ENCODE results near the gene EGFL8.

Gene EGFL8

DNA sequence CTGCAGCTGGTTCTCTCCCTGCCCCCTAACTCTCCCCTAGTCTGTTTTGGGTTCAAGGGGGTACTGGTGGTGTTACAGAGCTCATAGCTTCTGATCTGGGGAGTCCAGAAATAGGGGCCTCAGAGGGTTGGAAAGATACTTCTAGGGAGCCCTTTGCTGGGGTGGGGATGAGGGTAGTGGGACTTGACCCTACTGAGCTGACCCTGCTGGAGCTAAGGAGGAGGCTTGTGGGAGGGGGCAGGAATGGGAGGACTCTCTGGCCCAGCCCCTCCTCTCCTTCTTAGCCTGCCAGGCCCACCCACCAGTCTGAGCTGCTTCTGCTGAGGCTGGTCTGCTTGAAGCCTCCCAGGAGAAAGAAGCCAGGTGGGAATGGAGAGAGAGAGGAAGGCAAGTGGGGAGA is at the start of gene EGFL8:
EGFL8 (plus strand) TSS at position 301 of the 400 bp plus-strand sequence. CDS start 1,571 bp downstream, outside the sequence.
- TF ChIP-seq, protein P1, sequence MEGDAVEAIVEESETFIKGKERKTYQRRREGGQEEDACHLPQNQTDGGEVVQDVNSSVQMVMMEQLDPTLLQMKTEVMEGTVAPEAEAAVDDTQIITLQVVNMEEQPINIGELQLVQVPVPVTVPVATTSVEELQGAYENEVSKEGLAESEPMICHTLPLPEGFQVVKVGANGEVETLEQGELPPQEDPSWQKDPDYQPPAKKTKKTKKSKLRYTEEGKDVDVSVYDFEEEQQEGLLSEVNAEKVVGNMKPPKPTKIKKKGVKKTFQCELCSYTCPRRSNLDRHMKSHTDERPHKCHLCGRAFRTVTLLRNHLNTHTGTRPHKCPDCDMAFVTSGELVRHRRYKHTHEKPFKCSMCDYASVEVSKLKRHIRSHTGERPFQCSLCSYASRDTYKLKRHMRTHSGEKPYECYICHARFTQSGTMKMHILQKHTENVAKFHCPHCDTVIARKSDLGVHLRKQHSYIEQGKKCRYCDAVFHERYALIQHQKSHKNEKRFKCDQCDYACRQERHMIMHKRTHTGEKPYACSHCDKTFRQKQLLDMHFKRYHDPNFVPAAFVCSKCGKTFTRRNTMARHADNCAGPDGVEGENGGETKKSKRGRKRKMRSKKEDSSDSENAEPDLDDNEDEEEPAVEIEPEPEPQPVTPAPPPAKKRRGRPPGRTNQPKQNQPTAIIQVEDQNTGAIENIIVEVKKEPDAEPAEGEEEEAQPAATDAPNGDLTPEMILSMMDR (IDR thresholded peaks at IDR 0.05; ENCODE audit: extremely low read depth, missing control alignments) = no peak
- no peak for DNase-seq (ENCODE audit: low spot score)

DNA sequence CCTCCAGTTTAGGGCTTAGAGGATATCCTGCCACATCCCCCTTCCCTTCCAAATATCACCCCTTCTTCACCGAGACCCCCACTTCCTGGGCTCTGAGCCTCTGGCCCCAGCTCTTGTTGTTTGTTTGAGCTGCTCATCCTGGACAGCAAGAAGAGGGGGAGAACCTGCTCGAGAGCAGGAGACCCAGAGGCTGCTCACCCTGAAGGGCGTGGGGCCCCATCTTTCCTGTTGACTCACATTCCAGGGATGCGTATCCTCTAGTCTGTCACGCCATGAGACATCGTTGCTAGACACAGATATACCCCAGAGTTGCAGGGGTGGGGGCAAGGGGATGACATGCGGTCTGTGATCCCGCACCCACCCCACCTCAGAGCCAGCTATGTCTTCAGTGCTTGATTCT is 49.6 kb upstream of the EGFL8 start:
- no peak for DNase-seq (ENCODE audit: low spot score)
- TF ChIP-seq, protein P1 (IDR thresholded peaks at IDR 0.05; ENCODE audit: extremely low read depth, missing control alignments) = no peak

DNA sequence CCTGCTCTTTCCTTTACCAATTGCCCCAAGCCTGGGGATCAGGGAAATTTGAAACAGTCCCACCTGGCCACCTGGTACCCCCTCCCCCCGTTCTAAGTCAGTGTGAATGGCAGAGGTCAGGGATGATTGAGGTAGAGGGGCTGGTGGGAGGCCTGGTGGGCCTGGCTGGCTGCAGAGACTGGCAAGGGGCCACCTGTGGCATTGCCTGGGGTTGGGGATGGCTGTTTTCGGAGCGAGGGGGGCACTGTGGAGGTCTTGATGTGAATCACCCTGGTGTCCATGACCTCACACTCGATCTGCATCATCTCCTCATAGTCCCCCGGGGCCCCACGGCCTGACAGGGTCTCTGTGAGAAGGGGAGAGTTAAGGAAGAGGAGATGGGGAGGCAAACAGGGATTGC is 48.8 kb upstream of the EGFL8 start:
- TF ChIP-seq, protein P1 (IDR thresholded peaks at IDR 0.05; ENCODE audit: extremely low read depth, missing control alignments) = no peak
- no peak for DNase-seq (ENCODE audit: low spot score)

DNA sequence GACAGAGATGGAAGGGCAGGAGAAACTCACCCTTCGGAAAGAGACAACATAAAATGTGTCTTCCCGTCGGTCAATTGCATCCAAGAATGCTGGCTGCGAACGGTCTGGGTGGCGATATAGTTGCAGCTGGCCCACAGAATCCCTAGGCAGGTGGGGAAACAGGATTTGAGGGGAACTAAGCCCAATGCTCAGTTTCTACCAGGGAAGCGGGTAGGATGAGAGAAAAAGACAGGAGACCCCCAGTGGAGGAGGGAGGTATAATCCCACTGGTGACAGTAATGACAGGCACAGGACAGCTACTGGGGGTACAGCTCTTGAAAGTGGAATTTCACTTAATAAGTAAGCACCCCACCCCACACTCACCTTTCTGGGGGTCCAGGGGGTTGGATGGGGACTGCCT is 47.7 kb upstream of the EGFL8 start:
- TF ChIP-seq, protein P1 (IDR thresholded peaks at IDR 0.05; ENCODE audit: extremely low read depth, missing control alignments) = no peak
- DNase-seq (ENCODE audit: low spot score) = no peak

DNA sequence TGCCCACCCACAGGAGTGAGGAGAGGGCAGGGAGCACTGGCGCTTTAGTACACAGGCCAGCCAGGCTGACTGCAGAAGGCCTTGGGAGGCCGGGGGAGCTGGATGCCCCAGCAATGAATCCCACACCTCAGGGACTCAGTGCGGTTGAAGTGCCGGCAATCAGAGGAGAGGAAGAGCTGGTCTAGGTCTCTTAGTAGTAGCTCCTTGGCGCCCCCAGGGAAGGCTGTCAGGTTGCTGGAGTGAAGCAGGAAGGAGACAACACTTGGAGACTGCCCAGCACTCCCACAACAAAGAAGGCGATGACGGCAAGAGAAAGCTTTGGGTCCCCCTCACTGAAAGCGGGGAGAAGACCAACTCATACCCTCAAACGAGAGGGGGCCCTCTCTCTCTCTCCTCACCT is 46.9 kb upstream of the EGFL8 start:
- TF ChIP-seq, protein P1 (IDR thresholded peaks at IDR 0.05; ENCODE audit: extremely low read depth, missing control alignments) = no peak
- DNase-seq (ENCODE audit: low spot score) = no peak

DNA sequence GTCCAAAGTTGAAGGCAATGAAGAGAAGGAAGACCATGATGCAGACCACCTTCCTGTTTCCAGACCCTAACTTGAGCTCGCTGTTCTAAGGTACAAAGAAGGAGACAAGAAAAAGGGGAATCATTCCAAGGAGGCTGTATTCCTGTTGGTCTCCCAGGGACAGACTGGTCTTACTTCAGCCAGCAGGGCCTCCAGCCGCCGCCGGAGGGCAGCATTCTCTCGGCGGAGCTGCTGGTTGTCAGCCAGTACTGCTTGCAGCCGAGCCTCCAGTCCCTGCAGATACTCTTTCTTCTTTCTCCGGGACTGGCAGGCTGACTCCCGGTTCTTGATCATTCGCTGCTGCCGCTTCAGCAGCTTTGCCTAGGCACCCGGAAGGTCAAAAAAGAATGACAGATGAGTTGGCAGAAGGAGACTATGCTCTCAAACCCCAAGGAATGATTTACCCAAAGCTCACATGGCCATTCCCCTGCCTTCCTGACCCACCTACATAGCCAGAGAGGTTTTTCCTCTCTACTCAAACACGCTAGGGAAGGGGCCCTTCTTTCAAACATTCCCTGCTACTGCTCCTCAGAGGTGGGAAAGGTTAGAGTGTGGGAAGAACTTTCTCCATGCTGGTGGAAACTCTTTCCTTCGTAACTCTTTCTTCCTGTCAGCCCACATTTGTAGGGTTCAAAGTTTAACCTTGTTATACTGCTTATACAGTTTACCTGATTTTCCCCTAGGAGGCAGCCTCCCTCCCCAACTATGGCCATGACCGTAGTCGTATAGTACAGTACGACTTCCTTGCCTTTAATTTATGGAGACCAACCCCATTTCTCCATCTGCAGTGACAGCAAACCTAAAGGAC is 45.4 kb upstream of the EGFL8 start:
- DNase-seq (ENCODE audit: low spot score) = peak; percentile 81
- TF ChIP-seq, protein P1 (IDR thresholded peaks at IDR 0.05; ENCODE audit: extremely low read depth, missing control alignments) = peak; percentile 90

DNA sequence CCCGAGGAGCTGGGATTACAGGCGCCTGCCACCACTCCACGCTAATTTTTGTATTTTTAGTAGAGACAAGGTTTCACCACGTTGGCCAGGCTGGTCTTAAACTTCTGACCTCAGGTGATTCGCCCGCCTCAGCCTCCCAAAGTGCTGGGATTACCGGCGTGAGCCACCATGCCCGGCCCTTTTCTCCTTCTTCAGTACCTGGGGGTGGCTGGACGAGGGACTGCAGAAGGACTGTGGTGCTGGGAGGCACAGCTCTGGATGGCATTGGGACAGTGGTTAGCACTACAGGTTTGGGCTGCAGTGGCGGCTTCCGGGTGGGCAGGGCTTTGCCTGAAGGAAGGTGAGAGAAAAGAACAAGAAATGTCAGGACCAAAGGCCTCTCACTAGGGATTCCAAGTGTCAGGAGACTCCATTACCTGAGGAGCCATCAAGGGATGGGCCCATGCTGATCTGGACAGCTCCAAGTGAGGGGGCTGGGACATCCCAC is 43.8 kb upstream of the EGFL8 start:
- no peak for DNase-seq (ENCODE audit: low spot score)
- TF ChIP-seq, protein P1 (IDR thresholded peaks at IDR 0.05; ENCODE audit: extremely low read depth, missing control alignments) = no peak

All from GM20000 (cell line).